Lower lobe of right lung (tissue), 2 donors: ENCODE measurements around the gene OR2T34. TPM values are rescaled to one million over a fixed set of nuclear protein-coding genes. Genes with fewer than 3 reads are reported as not detected.

Source experiments
- ATAC-seq, 2 donors: fragments of 200-7000 bp; cut with Tn5 transposase; one replicate each; pipeline ENCODE4 v1.9.1; 2020 to 2022; ENCODE audit warnings: mild to moderate bottlenecking in 2 of 2, moderate library complexity in 2 of 2
- DNase-seq: peaks from one replicate; pipeline ENCODE4 v3.0.0-alpha.2; 2020
- H3K27ac ChIP-seq: fragments of 200-600 bp; one replicate; pipeline ENCODE4 v1.8.0; 2022
- H3K27me3 ChIP-seq: fragments of 200-600 bp; one replicate; pipeline ENCODE4 v1.8.0; 2022; ENCODE audit warnings: low read depth
- H3K36me3 ChIP-seq: fragments of 200-600 bp; one replicate; pipeline ENCODE4 v1.8.0; 2022; ENCODE audit warnings: mild to moderate bottlenecking
- H3K4me1 ChIP-seq: fragments of 200-600 bp; one replicate; pipeline ENCODE4 v1.8.0; 2022
- H3K4me3 ChIP-seq: fragments of 200-600 bp; one replicate; pipeline ENCODE4 v1.8.0; 2022; ENCODE audit warnings: mild to moderate bottlenecking
- H3K9me3 ChIP-seq: fragments of 200-600 bp; one replicate; pipeline ENCODE4 v1.8.0; 2022
- intact Hi-C: fragments of 100-400 bp; cut with DNase I; formaldehyde crosslinking; loops from one replicate; pipeline ENCODE4 v1.11.0; 2022
- total RNA-seq: library from RNA; stranded (reverse); fragmentation: NEBNext Ultra II Directional; extraction: Animal tissue kit (Norgen Biotek cat#: 25700); gene quantifications from one replicate; pipeline ENCODE4 v1.2.1, GENCODE V29; 2021
- TF ChIP-seq, protein P1 (sequence below): fragments of 200-600 bp; IDR thresholded peaks from one replicate; pipeline ENCODE4 v1.8.0; 2022; ENCODE audit warnings: antibody characterized with exemption, mild to moderate bottlenecking
- donor health status: DM: no; HTN: yes; CAD: no; lungs with severe emphysema.

Gene OR2T34
- total RNA-seq, 1 donor from 2014 or later = not detected

DNA sequence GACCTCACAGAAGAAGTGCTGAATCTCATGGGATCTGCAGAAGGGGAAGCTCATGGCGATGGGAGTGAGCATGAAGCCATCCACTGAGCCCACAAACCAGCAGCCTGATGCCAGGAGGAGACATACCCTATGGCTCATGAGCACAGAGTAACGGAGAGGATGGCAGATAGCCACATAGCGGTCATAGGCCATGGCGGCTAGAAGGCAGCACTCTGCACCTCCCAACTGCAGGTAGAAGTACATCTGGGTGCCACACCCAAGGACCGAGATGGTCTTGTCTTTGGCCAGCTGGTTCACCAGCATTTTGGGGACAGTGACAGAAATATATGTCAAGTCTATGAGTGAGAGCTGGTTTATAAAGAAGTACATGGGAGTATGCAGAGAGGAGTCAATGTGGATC, 18.7 kb upstream of the OR2T34 start:
- ATAC-seq (no peak), DNase-seq (no peak)
- H3K36me3 ChIP-seq = no peaks in the 10 kb centered on the region
- TF ChIP-seq, protein P1, sequence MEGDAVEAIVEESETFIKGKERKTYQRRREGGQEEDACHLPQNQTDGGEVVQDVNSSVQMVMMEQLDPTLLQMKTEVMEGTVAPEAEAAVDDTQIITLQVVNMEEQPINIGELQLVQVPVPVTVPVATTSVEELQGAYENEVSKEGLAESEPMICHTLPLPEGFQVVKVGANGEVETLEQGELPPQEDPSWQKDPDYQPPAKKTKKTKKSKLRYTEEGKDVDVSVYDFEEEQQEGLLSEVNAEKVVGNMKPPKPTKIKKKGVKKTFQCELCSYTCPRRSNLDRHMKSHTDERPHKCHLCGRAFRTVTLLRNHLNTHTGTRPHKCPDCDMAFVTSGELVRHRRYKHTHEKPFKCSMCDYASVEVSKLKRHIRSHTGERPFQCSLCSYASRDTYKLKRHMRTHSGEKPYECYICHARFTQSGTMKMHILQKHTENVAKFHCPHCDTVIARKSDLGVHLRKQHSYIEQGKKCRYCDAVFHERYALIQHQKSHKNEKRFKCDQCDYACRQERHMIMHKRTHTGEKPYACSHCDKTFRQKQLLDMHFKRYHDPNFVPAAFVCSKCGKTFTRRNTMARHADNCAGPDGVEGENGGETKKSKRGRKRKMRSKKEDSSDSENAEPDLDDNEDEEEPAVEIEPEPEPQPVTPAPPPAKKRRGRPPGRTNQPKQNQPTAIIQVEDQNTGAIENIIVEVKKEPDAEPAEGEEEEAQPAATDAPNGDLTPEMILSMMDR = no peak
- H3K9me3 ChIP-seq = no peaks in the 10 kb centered on the region
- H3K4me3 ChIP-seq = no peak overlapping the region
- no peaks in the 10 kb centered on the region for H3K4me1 ChIP-seq
- no peak overlapping the region for H3K27ac ChIP-seq
- no peaks in the 10 kb centered on the region for H3K27me3 ChIP-seq
- intact Hi-C loops = no loop called here

DNA sequence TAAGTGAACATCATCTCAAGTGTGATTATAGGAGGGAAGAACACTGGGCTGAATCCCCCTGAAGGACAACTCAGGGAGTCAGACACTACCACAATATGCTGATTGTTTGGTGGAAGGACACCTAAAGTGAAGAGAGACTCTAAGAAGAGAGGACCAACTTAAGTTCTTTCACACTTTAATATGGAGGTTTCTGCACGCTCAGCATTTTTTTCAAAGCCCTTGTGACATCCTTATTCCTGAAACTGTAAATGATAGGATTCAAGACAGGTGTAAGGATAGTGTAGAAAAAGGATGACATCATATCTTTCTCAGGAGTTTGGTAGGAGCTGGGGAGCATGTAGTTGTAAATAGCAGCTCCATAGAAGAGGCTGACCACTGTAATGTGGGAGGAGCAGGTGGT, 18.1 kb upstream of the OR2T34 start:
- no peak for ATAC-seq
- no peaks in the 10 kb centered on the region for H3K27me3 ChIP-seq
- H3K27ac ChIP-seq = no peak overlapping the region
- TF ChIP-seq, protein P1 = no peak
- intact Hi-C loops = no loop called here
- no peaks in the 10 kb centered on the region for H3K4me1 ChIP-seq
- DNase-seq = no peak
- H3K9me3 ChIP-seq = no peaks in the 10 kb centered on the region
- H3K36me3 ChIP-seq = no peaks in the 10 kb centered on the region
- H3K4me3 ChIP-seq = no peak overlapping the region

DNA sequence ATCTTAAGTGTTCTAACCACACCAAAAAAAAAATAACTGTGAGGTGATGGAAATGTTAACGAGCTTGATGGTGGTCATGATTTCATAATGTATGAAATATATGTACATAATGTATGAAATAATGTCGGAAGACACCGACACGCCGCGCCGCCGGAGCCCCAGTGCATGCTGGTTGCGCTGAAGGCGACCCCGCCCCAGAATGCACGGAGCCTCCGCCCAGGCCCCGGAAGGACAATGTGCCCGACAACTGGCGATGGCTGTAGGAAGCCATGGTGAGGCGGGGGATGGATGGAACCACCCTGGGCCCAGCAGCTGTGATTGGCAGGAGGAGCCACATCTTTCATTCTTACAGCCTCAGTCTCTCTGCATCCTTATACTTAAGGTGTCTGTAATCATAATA, 15.5 kb upstream of the OR2T34 start:
- intact Hi-C loops = no loop called here
- H3K27ac ChIP-seq = no peak overlapping the region
- no peak for DNase-seq
- TF ChIP-seq, protein P1 = no peak
- H3K36me3 ChIP-seq = no peaks in the 10 kb centered on the region
- no peaks in the 10 kb centered on the region for H3K9me3 ChIP-seq
- H3K4me3 ChIP-seq = no peak overlapping the region
- H3K4me1 ChIP-seq = no peaks in the 10 kb centered on the region
- ATAC-seq = no peak
- no peaks in the 10 kb centered on the region for H3K27me3 ChIP-seq

DNA sequence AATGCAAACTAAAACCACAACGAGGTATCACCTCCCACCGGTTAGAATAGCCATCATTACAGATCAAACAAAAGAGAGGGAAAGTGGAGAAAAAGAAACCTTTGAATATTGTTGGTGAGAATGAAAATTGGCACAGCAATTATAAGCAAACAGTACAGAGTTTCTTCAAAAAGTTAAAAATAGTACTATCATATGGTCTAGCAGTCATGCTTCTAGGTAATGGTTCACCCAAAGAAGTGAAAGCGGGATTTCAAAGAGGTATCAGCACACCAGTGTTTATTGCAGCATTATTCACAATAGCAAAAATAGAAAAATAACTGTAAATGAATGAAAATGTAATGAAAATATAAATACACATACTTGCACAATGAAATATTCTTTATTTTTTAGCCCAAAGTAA, 14.8 kb upstream of the OR2T34 start:
- Histone ChIP-seq H3K4me1 (no peaks in the 10 kb centered on the region), H3K27ac (no peak overlapping the region), H3K36me3 (no peaks in the 10 kb centered on the region), H3K9me3 (no peaks in the 10 kb centered on the region), H3K27me3 (no peaks in the 10 kb centered on the region), H3K4me3 (no peak overlapping the region)
- TF ChIP-seq, protein P1 = no peak
- intact Hi-C loops = no loop called here
- DNase-seq (no peak), ATAC-seq (no peak)

DNA sequence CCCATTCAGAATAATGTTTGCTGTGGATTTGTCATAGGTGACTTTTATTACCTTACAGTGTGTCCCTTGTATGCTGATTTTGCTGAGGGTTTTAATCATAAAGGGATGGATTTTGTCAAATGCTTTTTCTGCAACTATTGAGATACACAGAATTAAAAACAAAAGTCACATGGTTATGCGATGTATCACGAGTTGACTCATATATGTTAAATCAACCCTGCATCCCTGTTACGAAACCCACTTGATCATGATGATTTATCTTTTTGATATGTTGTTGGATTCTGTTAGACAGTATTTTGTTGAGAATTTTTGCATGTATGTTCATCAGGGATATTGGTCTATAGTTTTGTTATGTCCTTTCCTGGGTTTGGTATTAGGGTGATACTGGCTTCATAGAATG, 10.7 kb upstream of the OR2T34 start:
- TF ChIP-seq, protein P1 = no peak
- no peaks in the 10 kb centered on the region for H3K27me3 ChIP-seq
- H3K36me3 ChIP-seq = no peaks in the 10 kb centered on the region
- H3K4me3 ChIP-seq = no peak overlapping the region
- intact Hi-C loops = no loop called here
- no peaks in the 10 kb centered on the region for H3K9me3 ChIP-seq
- DNase-seq = no peak
- no peak for ATAC-seq
- H3K4me1 ChIP-seq = no peaks in the 10 kb centered on the region
- H3K27ac ChIP-seq = no peak overlapping the region
